HEK293 (cell line): Measurements from ENCODE around the gene HPCA.
A peak's percentile ranks its signal among the peaks of the same experiment; 100 is the strongest.

Experiments
- CTCF ChIA-PET: fragments of 350-600 bp; formaldehyde crosslinking; extraction: SDS; loops from one replicate; lab custom pipeline; 2021; ENCODE audit warnings: antibody characterized with exemption; lab: Yijun Ruan, JAX
- POLR2A ChIA-PET: fragments of 300-600 bp; formaldehyde crosslinking; extraction: SDS; loops from one replicate; lab custom pipeline; 2020; ENCODE audit warnings: antibody characterized with exemption, inconsistent platforms; lab: Yijun Ruan, JAX
- H3K27ac ChIP-seq: fragments of 200-500 bp; sonication (Bioruptor generic); 2 replicates; pipeline ENCODE4 v1.5.1; 2014; ENCODE audit warnings: low read depth, low read length, control low read depth, inconsistent platforms; ENCODE audit errors: extremely low read depth
- H3K36me3 ChIP-seq, 2 experiments: fragments of 200-500 bp in 1 of 2; sonication (Bioruptor generic) in 1 of 2; 1 replicate in 1 of 2; 2 replicates in 1 of 2; pipeline ENCODE4 v1.5.1; 2014 to 2017; ENCODE audit warnings: inconsistent platforms in 2 of 2, low read length in 2 of 2; ENCODE audit not compliant: control insufficient read depth in 2 of 2, insufficient read depth in 1 of 2
- H3K4me1 ChIP-seq: fragments of 200-500 bp; sonication (Bioruptor generic); 2 replicates; pipeline ENCODE4 v1.5.1; 2014; ENCODE audit warnings: mild to moderate bottlenecking, low read length, inconsistent platforms; ENCODE audit not compliant: control insufficient read depth, insufficient read depth
- H3K4me3 ChIP-seq: 2 replicates; pipeline ENCODE4 v1.5.1; 2011; ENCODE audit warnings: low read depth, mild to moderate bottlenecking, control low read depth, low read length, moderate library complexity
- H3K9me3 ChIP-seq: fragments of 200-500 bp; sonication (Bioruptor generic); 2 replicates; pipeline ENCODE4 v1.5.1; 2014; ENCODE audit warnings: low read depth, low read length, inconsistent platforms; ENCODE audit not compliant: control insufficient read depth, insufficient read depth
- BCL6B ChIP-seq: fragments of 450-650 bp; formaldehyde crosslinking; IDR thresholded peaks from 2 replicates; pipeline ENCODE4 v1.5.1; 2017; ENCODE audit warnings: missing biosample characterization, missing genetic modification characterization
- KLF8 ChIP-seq: fragments of 450-650 bp; formaldehyde crosslinking; IDR thresholded peaks from 2 replicates; pipeline ENCODE4 v1.5.1; 2016; ENCODE audit warnings: missing biosample characterization, missing genetic modification characterization
- PATZ1 ChIP-seq: fragments of 450-650 bp; formaldehyde crosslinking; IDR thresholded peaks from 2 replicates; pipeline ENCODE4 v1.5.1; 2016; ENCODE audit warnings: missing biosample characterization, missing genetic modification characterization
- PRDM4 ChIP-seq: fragments of 450-650 bp; formaldehyde crosslinking; IDR thresholded peaks from 2 replicates; pipeline ENCODE4 v1.5.1; 2017; ENCODE audit warnings: missing biosample characterization, missing genetic modification characterization
- RBAK ChIP-seq: fragments of 450-650 bp; formaldehyde crosslinking; IDR thresholded peaks from 2 replicates; pipeline ENCODE4 v1.5.1; 2016; ENCODE audit warnings: missing biosample characterization, missing genetic modification characterization
- ZBTB44 ChIP-seq: fragments of 450-650 bp; IDR thresholded peaks from 2 replicates; pipeline ENCODE4 v1.5.1; 2018; ENCODE audit warnings: missing biosample characterization, mild to moderate bottlenecking, missing genetic modification characterization
- ZFHX2 ChIP-seq: fragments of 450-650 bp; formaldehyde crosslinking; conservative IDR thresholded peaks from 2 replicates; pipeline ENCODE4 v1.5.1; 2016; ENCODE audit warnings: missing biosample characterization, missing genetic modification characterization
- ZFP69B ChIP-seq: fragments of 450-650 bp; formaldehyde crosslinking; IDR thresholded peaks from 2 replicates; pipeline ENCODE4 v1.5.1; 2016; ENCODE audit warnings: missing biosample characterization, missing genetic modification characterization
- ZNF114 ChIP-seq: fragments of 450-650 bp; formaldehyde crosslinking; IDR thresholded peaks from 2 replicates; pipeline ENCODE4 v1.5.0; 2017; ENCODE audit warnings: missing biosample characterization, missing genetic modification characterization
- ZNF169 ChIP-seq: fragments of 450-650 bp; formaldehyde crosslinking; IDR thresholded peaks from 2 replicates; pipeline ENCODE4 v1.5.1; 2016; ENCODE audit warnings: missing biosample characterization, missing genetic modification characterization
- ZNF280C ChIP-seq: fragments of 450-650 bp; formaldehyde crosslinking; IDR thresholded peaks from 2 replicates; pipeline ENCODE4 v1.5.1; 2016; ENCODE audit warnings: missing biosample characterization, missing genetic modification characterization
- ZNF280D ChIP-seq: fragments of 450-650 bp; formaldehyde crosslinking; IDR thresholded peaks from 2 replicates; pipeline ENCODE4 v1.5.1; 2016; ENCODE audit warnings: missing biosample characterization, missing genetic modification characterization
- ZNF473 ChIP-seq: fragments of 450-650 bp; formaldehyde crosslinking; IDR thresholded peaks from 2 replicates; pipeline ENCODE4 v1.5.1; 2017; ENCODE audit warnings: missing biosample characterization, missing genetic modification characterization
- ZNF544 ChIP-seq: fragments of 450-650 bp; formaldehyde crosslinking; IDR thresholded peaks from 2 replicates; pipeline ENCODE4 v1.5.0; 2017; ENCODE audit warnings: missing biosample characterization, missing genetic modification characterization
- ZNF623 ChIP-seq: fragments of 450-650 bp; formaldehyde crosslinking; IDR thresholded peaks from 2 replicates; pipeline ENCODE4 v1.5.1; 2016; ENCODE audit warnings: missing biosample characterization, missing genetic modification characterization
- ZNF658 ChIP-seq: fragments of 450-650 bp; formaldehyde crosslinking; IDR thresholded peaks from 2 replicates; pipeline ENCODE4; 2016; ENCODE audit warnings: missing biosample characterization, missing genetic modification characterization
- ZNF692 ChIP-seq: fragments of 450-650 bp; formaldehyde crosslinking; IDR thresholded peaks from 2 replicates; pipeline ENCODE4 v1.5.1; 2016; ENCODE audit warnings: missing biosample characterization, missing genetic modification characterization
- ZNF768 ChIP-seq: fragments of 450-650 bp; formaldehyde crosslinking; IDR thresholded peaks from 2 replicates; pipeline ENCODE4 v1.5.1; 2018; ENCODE audit warnings: missing biosample characterization, mild to moderate bottlenecking, missing genetic modification characterization

HPCA gene

GRCh38 chr1:32889731-32890278 lies 3.5 kb downstream of the HPCA start:
- TF ChIP-seq ZNF768 (tag by site-specific recombination) (0 out of 2 replicates have a peak, but pooled peaks have one; percentile 13), ZNF544 (no peak), ZNF658 (no peak)
- ChIA-PET POLR2A (interaction anchor here (0.6 kb wide), 1 partner anchor 143 kb away, joined by 6 read pairs; no protein-coding TSS in a partner anchor), CTCF (interaction anchor here (0.7 to 4.9 kb wide), 4 partner anchors 9 to 206 kb away, joined by 3 to 50 read pairs (median 4); no protein-coding TSS in a partner anchor)
- Histone ChIP-seq H3K4me3 (no peak overlapping the region), H3K36me3 (no peaks in the 10 kb centered on the region), H3K4me1 (no peaks in the 10 kb centered on the region), H3K9me3 (no peaks in the 10 kb centered on the region), H3K27ac (no peak overlapping the region)

GRCh38 chr1:32890516-32891240 lies 4.4 kb downstream of the HPCA start:
- CTCF ChIA-PET, result interaction anchor here (0.6 to 4.9 kb wide), 5 partner anchors 8 to 593 kb away, joined by 3 to 50 read pairs (median 4); no protein-coding TSS in a partner anchor
- H3K4me3 ChIP-seq, result no peak overlapping the region
- no peaks in the 10 kb centered on the region for H3K36me3 ChIP-seq
- POLR2A ChIA-PET, result interaction anchor here (0.6 kb wide), 1 partner anchor 142 kb away, joined by 6 read pairs; no protein-coding TSS in a partner anchor
- H3K27ac ChIP-seq, result no peak overlapping the region
- H3K4me1 ChIP-seq, result no peaks in the 10 kb centered on the region
- H3K9me3 ChIP-seq, result no peaks in the 10 kb centered on the region
- no peak for TF ChIP-seq PRDM4 (tag by site-specific recombination)
- TF ChIP-seq KLF8, result no peak
- no peak for TF ChIP-seq BCL6B
- TF ChIP-seq ZNF280C, result no peak
- TF ChIP-seq PATZ1, result no peak
- TF ChIP-seq ZNF692 (tag by site-specific recombination), result no peak
- no peak for TF ChIP-seq ZNF544
- TF ChIP-seq ZNF623 (tag by site-specific recombination), result no peak
- no peak for TF ChIP-seq RBAK (tag by site-specific recombination)
- TF ChIP-seq ZNF473 (tag by site-specific recombination), result no peak
- no peak for TF ChIP-seq ZNF280D (tag by site-specific recombination)
- TF ChIP-seq ZFP69B (tag by site-specific recombination), result no peak
- no peak for TF ChIP-seq ZNF169 (tag by site-specific recombination)
- no peak for TF ChIP-seq ZFHX2 (tag by site-specific recombination)
- no peak for TF ChIP-seq ZBTB44 (tag by site-specific recombination)
- TF ChIP-seq ZNF114 (tag by site-specific recombination), result no peak
